ENCODE results near the gene AKAP3. TPM values are rescaled to one million over a fixed set of nuclear protein-coding genes. Genes with fewer than 3 reads are reported as not detected.

AKAP3 gene
- total RNA-seq, 3 donors from 2014 or later (not counting 1 experiment from before 2014, with no cell fraction given): 0.56 to 1.00 (median 0.58) TPM

DNA sequence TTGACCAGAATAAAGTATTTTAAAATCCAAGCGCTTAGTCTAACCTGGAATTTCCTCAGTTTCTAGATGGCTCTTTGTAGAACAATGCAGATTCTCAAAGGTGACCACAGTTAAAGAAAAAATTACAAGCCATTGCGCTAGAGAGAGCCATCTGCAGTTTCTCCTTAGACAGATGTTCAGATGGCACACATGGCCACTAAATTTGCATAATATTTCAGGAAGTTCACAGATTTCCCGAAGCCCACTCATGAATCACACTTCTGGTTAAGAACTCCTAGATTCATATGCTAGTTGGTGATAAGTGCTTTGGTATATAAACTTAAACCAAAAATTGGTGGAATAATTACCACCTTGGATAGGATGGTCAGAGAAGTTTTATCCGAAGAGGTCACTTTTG is 749 bp downstream of the AKAP3 start:
- H3K36me3 ChIP-seq (ENCODE audit: control insufficient read depth, insufficient read depth, low read length): no peaks in the 10 kb centered on the region
- H3K27ac Mint-ChIP-seq: peak overlapping the region; percentile 92 to 98
- H3K9me3 ChIP-seq (ENCODE audit: control insufficient read depth, insufficient read depth, low read length): no peaks in the 10 kb centered on the region
- H3K27me3 ChIP-seq (ENCODE audit: control insufficient read depth, insufficient read depth, low read length): no peaks in the 10 kb centered on the region
- peaks cover 39 to 40% of the 10 kb centered on the region in 2 donors for H3K4me1 Mint-ChIP-seq
- H3K27ac ChIP-seq (ENCODE audit: low read length): peak overlapping the region; percentile 71
- intact Hi-C loops (cut with micrococcal nuclease): no loop called here
- no peaks in the 10 kb centered on the region for H3K27me3 Mint-ChIP-seq (ENCODE audit: low read depth in 2 of 2)
- no peaks in the 10 kb centered on the region for H3K36me3 Mint-ChIP-seq
- no peak for TF ChIP-seq CTCF (IDR thresholded peaks at IDR 0.05)
- 33% methylated on average over 3 of the region's 4 CpGs for WGBS (ENCODE audit: insufficient coverage)
- H3K9me3 Mint-ChIP-seq: no peaks in the 10 kb centered on the region
- peaks cover 7% of the 10 kb centered on the region for H3K4me1 ChIP-seq (ENCODE audit: control insufficient read depth, insufficient read depth, low read length)
- peak overlapping the region; percentile 95 for H3K4me3 Mint-ChIP-seq
- ATAC-seq (no peak), DNase-seq (no peak)
- H3K4me3 ChIP-seq (ENCODE audit: low read length): peak overlapping the region; percentile 64

DNA sequence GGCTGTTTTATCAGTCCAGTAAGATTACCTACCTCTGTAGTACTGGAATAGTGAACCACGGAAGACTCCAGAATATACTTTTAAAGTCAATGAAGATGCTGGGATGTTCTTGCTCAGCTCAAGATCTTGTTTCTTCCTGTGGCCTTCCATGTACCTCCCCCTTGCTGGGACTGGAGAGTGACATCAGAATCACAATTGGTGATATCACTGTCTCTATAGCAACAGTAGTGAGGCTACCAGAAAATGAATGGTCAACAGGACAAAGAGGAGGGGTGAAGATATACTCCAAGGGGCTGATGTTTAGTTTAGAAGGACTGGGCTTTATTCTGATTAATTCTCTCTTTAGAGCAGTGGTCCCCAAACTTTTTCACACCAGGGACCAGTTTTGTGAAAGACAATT is 3.8 kb downstream of the AKAP3 start:
- Histone ChIP-seq H3K27ac (ENCODE audit: low read length) (no peak overlapping the region), H3K4me3 (ENCODE audit: low read length) (no peak overlapping the region), H3K4me1 (ENCODE audit: control insufficient read depth, insufficient read depth, low read length) (peaks cover 7% of the 10 kb centered on the region), H3K27me3 (ENCODE audit: control insufficient read depth, insufficient read depth, low read length) (no peaks in the 10 kb centered on the region), H3K36me3 (ENCODE audit: control insufficient read depth, insufficient read depth, low read length) (no peaks in the 10 kb centered on the region), H3K9me3 (ENCODE audit: control insufficient read depth, insufficient read depth, low read length) (no peaks in the 10 kb centered on the region)
- Mint-ChIP-seq H3K36me3 (no peaks in the 10 kb centered on the region), H3K9me3 (no peaks in the 10 kb centered on the region), H3K4me1 (peaks cover 20 to 22% of the 10 kb centered on the region in 2 donors), H3K27me3 (ENCODE audit: low read depth in 2 of 2) (peaks cover 0 to 13% of the 10 kb centered on the region in 2 donors), H3K27ac (no peak overlapping the region), H3K4me3 (no peak overlapping the region)
- DNase-seq (no peak), ATAC-seq (no peak)
- no peak for TF ChIP-seq CTCF (IDR thresholded peaks at IDR 0.05)
- 100% methylated on average over 1 of the region's 1 CpG for WGBS (ENCODE audit: insufficient coverage)
- intact Hi-C loops (cut with micrococcal nuclease): no loop called here

DNA sequence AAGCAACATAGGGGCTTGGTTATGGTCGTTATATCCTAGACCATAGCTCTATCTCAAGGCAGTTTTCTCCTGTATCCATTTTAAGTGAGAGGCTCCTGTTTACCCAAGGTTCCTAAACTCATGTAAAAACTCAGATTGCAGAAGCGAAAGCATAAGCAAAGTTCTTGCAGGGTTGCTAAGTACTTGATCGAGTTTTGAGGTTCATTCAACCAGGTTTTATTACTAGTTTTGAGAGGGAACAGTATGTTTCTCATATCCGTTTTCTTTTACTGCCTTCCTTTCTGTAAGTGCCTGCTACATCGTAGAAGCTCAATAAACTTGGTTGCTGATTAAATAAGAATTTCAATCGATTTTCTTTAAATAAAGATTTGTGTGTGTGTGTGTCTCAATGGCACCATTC is 5.1 kb downstream of the AKAP3 start:
- DNase-seq (no peak), ATAC-seq (no peak)
- Histone ChIP-seq H3K36me3 (ENCODE audit: control insufficient read depth, insufficient read depth, low read length) (no peaks in the 10 kb centered on the region), H3K27ac (ENCODE audit: low read length) (no peak overlapping the region), H3K4me3 (ENCODE audit: low read length) (no peak overlapping the region), H3K27me3 (ENCODE audit: control insufficient read depth, insufficient read depth, low read length) (no peaks in the 10 kb centered on the region), H3K4me1 (ENCODE audit: control insufficient read depth, insufficient read depth, low read length) (peaks cover 4% of the 10 kb centered on the region), H3K9me3 (ENCODE audit: control insufficient read depth, insufficient read depth, low read length) (no peaks in the 10 kb centered on the region)
- Mint-ChIP-seq H3K9me3 (no peaks in the 10 kb centered on the region), H3K4me3 (no peak overlapping the region), H3K27ac (no peak overlapping the region), H3K27me3 (ENCODE audit: low read depth in 2 of 2) (peaks cover 0 to 13% of the 10 kb centered on the region in 2 donors), H3K4me1 (peaks cover 7 to 9% of the 10 kb centered on the region in 2 donors), H3K36me3 (no peaks in the 10 kb centered on the region)
- 90% methylated on average over 5 of the region's 6 CpGs for WGBS (ENCODE audit: insufficient coverage)
- no peak for TF ChIP-seq CTCF (IDR thresholded peaks at IDR 0.05)
- intact Hi-C loops (cut with micrococcal nuclease): no loop called here

GRCh38 chr12:4630262-4630661 is 18.6 kb downstream of the AKAP3 start:
- no peaks in the 10 kb centered on the region for H3K4me1 Mint-ChIP-seq
- intact Hi-C loops (cut with micrococcal nuclease): no loop called here

More at GRCh38 chr12:4630262-4630661, 18.6 kb downstream of the AKAP3 start:
- ATAC-seq (no peak), DNase-seq (no peak)
- Histone ChIP-seq H3K27me3 (ENCODE audit: control insufficient read depth, insufficient read depth, low read length) (no peaks in the 10 kb centered on the region), H3K9me3 (ENCODE audit: control insufficient read depth, insufficient read depth, low read length) (no peaks in the 10 kb centered on the region), H3K4me1 (ENCODE audit: control insufficient read depth, insufficient read depth, low read length) (no peaks in the 10 kb centered on the region), H3K36me3 (ENCODE audit: control insufficient read depth, insufficient read depth, low read length) (no peaks in the 10 kb centered on the region), H3K4me3 (ENCODE audit: low read length) (no peak overlapping the region), H3K27ac (ENCODE audit: low read length) (no peak overlapping the region)
- Mint-ChIP-seq H3K9me3 (no peaks in the 10 kb centered on the region), H3K36me3 (no peaks in the 10 kb centered on the region), H3K27me3 (ENCODE audit: low read depth in 2 of 2) (peaks cover 8 to 38% of the 10 kb centered on the region in 2 donors), H3K4me3 (no peak overlapping the region), H3K27ac (no peak overlapping the region)
- TF ChIP-seq CTCF (IDR thresholded peaks at IDR 0.05): no peak
- WGBS (ENCODE audit: insufficient coverage): 90% methylated on average over 5 of the region's 5 CpGs

Measured in natural killer cell (primary cell).